HG03565 (cell line): ENCODE data around the gene CCR7.

Experiments used
- ATAC-seq: cut with Tn5 transposase; IDR thresholded peaks from one replicate; pipeline ENCODE4 v1.9.1; 2021; ENCODE audit warnings: mild to moderate bottlenecking, moderate library complexity; ENCODE audit not compliant: unreplicated experiment

Gene CCR7, protein sequence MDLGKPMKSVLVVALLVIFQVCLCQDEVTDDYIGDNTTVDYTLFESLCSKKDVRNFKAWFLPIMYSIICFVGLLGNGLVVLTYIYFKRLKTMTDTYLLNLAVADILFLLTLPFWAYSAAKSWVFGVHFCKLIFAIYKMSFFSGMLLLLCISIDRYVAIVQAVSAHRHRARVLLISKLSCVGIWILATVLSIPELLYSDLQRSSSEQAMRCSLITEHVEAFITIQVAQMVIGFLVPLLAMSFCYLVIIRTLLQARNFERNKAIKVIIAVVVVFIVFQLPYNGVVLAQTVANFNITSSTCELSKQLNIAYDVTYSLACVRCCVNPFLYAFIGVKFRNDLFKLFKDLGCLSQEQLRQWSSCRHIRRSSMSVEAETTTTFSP

DNA sequence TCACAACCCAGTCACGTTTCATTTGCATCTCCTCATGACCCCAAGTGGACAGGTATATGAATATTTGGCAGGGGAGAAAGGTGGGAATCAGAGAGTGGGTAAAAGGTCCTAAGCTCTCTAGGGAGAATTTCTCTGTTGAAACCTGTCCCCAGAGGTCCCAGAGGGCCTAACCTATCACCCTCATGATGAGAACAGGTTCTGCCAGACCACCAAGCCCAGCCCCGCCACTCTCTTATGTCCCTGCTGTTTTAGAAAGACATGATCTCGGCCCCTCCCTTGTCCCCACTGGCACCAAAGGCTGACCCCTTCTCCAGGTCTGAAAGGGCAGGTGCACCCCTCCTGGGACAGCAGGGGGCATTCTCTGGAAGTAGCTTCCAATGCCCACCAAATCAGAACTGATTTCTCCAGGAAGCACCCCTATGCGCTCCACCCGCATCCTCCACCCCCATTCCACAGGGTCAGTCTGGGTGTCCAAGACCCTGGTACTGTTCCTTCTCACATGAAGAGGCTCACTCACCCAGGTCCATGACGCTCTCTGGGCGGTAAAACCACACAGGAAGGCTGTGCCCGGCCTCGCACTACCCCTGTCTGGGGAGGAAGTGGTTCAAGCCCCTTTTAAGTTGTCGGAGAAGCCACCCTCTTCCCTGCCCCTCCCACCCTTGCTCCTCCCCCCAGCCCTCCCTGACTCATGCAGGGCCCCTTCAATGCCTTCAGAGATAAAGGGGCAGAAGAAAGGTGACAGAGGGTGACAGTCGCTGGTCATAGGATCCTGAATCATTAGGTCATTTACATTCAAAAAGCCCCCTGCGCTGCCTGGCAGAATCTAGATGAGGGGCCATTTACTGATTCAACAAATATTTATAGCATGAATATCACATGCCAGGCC is at the start of gene CCR7:
Gene CCR7 (minus strand): TSS at position 590 of the 886 bp plus-strand sequence. CDS start 63 bp downstream, at position 527.
- ATAC-seq, result no peak

DNA sequence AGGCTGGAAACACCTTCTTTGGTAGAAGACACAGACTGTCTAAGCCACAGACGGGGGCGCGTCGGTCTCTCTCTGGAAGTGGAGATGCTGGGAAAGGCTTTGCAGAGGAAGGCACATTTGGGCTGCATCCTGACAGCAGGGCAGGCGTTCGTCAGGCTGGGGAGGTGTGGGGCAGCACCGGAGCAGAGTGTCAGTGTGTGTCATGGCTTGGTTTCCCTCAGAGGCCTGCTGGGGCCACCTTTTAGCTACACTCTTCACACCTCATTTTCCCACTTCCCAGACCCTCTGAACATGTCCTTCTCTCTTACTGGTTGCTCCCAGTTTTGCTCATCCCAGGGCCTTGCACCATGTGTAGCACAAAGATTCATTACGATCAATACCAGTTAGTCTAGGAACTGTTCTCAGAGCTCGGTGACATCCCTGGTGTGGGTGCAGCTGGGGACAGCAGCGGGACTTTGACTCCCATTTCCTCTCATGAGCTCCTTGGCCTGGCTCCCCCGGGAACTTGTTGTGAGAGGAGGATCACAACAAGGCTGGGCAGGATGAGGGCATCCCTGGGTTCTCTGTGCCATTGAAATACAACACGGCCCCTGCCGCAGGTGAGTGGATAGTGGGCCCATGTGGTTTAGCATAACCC is 49.3 kb upstream of the CCR7 start:
- peak; percentile 7 for ATAC-seq

DNA sequence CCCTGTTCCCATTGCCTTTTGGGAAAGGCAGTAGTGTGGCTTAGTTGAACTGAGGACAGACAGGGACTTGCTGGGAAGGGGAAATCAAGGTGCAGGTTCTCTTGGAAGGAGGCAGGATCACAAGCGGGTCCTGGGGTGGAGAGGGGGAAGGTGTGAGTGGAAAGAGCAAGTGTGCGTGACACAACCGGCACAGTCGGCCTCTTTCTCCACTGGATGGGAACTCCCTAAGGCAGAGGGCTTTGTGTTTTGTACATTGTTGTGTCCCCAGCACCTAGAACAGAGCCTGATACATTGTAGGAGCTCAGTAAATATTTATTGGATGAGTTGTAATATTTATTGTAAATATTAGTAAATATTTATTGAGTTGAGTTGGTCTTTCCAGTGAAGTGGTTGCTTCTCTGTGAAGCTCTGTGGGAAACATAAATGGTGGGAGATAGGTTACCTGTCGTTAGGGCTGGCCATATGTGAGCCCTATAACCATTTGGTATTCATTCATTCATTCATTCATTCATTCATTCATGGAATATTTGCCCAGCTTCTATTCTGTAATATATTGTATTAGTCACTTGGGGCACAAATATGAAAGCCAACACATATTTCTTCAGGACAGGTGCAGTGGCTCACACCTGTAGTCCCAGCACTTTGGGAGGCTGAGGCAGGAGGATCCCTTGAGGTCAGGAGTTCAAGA is 48.3 kb upstream of the CCR7 start:
- ATAC-seq, result no peak

DNA sequence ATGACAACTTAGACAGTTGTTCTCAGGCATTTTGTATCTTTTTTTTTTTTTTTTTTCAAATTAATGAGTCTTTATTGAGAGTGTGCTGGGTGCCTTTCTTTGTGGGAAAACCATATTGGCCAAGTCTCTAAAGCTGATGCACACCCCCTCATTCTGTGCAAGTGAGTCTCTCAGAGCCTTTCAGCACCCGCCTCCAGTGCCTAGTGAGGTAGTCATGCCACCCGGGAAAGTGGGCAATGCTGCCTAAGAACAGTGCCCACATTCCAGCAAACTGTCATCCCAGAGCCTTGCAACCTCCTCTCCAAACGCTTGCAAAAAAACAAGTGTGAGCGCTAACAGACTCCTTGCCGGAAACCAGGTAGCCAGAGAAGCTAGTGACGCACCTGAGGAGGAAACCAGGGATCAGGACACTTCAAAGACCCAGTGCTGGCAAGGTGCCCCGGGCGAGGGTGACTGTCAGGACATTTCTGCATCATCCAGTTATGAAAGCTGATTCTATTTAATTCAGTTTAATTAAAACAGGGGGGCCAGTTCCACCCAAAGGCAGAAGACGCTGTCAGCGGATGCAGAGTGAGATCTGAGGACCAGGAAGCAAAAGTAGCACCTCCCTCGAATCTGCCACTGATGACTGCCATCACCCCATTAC is 47.5 kb upstream of the CCR7 start:
- ATAC-seq, result no peak

DNA sequence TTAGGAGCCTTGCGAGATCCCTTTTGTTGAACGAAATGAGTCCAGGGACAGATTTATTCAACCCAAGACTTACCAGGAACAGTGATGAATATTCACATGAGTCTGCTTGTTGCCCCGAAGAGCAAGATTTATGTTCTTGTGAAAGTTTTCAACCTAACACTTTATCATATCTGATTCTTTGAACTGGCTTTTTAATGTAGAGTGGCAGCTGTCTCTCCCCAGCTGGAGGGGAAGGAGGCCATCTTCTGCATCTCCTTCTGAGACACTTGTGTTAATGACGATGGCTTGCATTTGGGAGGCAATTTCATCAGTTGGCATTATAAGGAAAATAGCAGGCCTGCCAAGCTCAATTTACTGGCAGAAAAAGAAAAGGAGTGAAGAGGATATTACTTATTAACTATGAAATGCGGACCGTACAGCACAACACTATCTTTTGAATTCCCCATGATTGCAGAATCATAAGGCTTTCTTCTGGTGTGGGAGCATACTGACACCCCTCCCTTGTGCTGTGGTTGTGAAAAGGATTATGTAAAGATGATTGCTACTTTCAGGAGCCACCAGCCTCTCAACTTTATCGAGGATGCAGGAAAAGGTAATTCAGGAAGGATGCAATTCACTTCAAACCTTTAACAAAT is 46.7 kb upstream of the CCR7 start:
- no peak for ATAC-seq

DNA sequence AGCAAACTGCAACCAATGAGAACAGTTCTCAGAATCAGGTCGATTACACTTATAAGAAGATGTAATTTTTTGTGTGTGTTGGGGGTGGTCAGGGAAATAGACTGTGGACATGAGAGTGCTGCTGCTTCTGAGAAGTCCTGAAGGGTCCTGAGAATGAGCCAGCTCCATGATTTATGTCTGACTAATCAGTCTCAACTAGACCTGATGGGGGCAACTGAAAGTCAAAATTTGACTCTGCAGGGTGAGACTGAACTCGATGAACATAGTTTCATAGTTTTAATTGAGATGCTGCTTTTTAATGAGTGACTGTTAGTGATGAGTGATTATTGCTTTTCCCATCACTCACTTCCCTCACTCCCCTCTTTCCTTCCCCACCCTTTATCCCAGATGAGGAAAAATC is 45.1 kb upstream of the CCR7 start:
- no peak for ATAC-seq

DNA sequence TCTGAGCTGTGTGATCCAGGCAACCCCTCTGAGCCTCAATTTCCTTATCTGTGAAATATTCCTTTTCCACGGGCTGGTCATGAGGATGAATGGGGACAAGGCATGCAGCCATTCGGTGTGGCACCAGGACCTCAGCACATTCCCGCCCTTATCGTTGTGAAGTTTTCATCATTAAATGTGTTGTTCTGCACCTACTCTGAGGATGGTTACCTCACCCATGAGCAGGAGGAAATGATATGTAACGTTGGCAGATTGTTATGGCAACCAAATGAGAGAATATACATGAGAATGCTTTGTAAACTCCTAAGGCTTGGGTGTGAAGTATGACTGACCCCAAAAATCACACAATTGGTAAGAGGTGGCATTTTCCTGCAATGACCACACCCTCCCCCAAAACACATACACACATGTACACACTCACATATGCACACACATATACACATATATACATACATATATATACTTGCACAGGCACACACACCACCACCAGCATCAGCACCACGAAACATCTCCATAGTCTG is 42.8 kb upstream of the CCR7 start:
- no peak for ATAC-seq

DNA sequence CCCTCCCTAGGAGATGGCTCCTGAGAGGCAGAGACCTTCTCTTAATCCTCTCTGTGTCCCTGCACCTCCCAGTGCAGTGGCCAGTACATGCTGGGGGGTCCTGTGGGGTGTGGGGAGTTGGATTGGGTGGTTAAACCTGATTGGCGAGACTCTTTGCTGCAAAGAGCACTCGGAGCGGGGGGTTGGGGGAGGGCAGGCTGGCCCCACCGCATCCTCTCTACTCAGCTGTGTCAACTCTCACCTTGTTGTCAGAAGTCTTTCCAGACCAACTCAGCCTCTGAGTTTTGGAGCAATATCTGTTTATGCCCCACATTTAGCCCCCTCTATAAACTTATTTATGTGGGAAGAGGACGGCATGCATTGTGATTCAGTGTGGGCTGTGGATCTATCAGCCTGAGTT is 42.4 kb upstream of the CCR7 start:
- ATAC-seq, result no peak

DNA sequence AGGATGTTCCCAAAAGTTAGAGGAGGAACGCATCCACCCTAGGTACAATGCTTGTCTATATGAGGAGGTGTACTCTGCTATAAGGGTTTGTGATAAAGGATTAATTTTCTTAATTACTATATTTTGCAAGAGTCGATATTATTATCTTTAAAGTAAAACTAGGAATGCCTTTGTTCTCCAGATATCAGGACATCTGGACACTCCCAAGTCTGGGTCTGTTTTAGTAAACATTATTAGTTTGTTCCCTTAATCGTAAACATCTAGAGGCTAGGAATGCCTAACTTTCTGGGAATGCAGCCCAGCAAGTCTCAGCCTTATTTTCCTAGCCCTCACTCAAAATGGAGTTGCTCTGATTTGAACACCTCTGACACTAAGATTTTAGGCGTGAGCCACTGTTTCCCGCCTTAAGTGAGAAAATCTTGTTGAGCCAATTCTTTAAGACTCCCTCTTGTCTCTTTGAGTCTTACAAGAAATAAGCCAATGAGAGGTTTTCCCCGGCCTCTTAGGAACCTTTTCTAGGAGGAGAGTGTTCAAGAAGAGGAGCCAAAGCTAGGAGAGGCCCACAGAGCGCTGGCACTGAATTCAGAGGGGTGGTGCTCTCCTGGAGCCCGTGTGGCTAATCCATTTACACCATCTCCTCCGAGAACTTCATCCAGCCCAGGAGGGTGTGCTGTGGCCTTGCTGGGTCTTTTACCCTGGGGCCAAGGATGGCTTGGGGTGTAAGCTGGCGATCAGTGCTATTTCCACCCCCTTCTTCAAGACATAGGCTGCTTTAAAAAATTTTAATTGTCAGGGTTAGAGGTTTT is 41.5 kb upstream of the CCR7 start:
- no peak for ATAC-seq

DNA sequence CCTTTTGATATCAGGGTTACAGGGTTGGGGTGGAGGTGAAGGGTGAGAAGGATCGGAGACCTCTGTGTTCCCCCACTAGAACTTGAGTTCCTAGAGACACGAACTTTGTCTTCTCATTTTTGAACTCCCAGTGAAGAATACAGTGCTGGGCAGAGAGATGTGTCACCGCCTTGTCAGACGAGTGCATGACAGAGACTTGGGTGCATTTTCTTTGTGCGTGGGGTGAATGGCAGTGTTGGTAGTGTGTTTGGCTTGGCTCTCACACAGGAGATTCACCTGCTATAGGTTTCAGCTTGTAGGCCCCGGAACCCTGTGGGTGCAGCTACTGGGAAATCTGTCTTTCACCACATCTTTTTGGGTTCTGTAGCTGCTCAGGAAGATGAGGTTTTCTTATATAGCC is 40.0 kb upstream of the CCR7 start:
- ATAC-seq, result no peak

DNA sequence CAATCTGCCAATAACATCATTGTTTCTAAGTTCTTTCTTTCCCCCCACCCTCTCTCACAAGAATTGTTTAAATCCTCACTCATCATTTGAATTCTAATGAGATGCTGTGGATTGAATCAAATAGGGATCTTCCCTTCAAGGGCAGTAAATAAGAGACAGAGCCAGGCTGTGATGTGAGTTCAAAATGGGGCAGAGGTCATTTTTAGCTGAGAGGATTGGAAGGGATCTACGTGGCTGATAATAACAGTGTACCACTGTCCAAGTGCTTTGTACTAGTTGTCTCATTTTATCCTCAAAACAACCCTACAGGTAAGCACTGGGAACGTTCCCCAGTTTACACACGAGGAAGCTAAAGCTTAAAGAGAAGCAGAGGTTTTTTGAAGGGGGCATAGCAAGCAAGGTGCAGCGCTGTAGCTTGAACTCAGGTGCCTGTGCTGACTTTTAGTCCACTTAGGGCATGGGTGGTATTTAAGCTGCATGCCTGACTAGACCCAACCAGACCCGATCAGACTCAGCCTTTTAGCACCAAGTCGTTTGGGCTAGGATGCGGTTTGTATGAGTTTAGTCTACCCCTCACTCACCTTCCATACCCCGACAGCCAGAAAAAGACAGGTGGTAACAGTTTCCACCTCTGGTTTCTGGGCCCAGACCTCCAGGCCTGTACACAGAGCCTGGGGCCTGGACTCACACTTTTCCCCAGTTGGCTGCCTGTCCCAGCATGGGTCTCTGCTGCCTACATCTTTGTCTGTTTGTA is 39.2 kb upstream of the CCR7 start:
- no peak for ATAC-seq

DNA sequence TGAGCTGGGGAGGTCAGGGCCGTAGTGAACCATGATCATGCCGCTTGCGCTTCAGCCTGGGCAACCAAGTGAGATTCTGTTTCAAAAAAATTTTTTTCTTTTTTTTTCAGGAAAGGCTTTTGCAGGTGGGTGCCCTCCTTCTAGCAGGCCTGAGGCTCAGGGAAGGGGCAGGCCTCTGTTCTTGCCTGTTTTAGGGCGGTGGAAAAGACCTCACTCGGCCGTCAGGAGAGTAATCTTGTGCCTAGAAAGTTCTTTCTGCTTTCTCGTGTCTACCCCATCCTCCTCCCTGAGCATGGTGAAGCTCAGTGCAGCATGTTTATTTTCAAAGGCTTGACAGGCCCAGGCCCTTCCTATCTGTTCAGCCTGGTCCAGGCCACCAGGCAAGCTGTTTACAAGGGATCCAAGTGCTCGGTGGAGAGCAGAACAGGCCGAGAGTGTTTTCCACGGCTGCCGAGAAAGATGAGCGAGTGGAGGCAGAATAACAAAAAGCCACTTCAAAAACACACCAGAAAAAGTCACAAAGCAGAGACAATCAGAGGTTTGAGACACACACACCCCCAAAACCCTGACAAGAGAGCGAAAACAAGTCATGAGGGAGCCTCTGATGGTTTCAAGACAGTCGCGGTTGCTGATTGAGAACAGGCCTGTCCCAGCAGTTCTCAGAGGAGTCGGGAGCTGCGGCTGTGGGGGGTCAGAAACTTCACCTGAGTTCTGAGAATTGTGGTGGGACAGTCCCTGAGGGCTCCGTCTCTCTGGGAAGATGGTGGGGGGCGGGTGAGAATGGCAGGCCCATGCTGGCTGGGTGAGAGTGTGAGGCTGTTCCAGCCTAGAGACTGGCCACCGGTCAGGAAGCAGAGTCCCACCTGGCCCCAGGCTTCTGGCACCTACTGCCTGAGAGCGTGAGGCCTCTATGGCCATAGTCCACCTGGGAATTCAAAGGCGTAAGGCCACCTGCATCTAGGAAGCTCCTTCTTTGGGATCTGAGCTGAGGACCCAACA is 37.5 kb upstream of the CCR7 start:
- ATAC-seq, result no peak

DNA sequence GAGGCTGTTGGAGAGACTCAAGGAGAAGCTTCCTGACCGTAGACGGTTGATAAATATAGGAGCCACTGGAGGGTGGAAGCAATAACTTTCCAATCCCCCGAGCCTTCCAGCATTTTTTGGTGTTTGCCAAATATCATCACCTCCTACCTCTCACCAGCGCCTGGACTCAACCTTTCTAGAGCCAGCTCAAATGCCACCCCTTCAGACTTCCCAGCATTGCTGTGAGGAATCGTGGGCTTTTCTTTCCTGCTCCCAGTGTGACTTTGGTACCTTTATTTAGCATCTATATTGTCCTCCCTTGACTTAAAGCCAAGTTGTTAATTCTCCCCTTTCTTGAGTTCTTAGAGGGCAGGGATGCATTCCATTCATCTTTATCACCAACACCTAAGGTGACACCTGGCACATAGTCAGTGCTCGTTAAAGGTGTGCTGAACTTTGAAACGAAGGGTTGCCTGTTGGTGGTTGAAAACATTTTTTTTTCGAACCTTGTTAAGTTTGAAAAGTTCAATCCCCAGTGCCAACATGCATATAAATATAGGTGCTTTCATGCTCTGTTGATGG is 35.3 kb upstream of the CCR7 start:
- ATAC-seq, result no peak

DNA sequence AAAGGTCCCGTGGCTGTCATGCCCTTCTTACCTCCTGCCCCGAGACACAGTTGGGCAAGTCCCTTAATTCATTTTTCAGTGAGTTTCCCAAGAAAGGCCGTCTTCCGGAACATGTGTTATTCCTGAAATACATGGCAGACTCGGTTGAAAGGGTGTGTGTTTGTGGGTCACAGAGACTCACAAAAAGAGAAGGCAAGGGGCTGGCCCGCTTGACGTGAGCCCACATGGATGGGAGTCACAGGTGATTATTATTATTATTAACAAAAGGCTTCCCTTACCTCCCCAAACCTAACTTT is 34.1 kb upstream of the CCR7 start:
- ATAC-seq, result no peak

DNA sequence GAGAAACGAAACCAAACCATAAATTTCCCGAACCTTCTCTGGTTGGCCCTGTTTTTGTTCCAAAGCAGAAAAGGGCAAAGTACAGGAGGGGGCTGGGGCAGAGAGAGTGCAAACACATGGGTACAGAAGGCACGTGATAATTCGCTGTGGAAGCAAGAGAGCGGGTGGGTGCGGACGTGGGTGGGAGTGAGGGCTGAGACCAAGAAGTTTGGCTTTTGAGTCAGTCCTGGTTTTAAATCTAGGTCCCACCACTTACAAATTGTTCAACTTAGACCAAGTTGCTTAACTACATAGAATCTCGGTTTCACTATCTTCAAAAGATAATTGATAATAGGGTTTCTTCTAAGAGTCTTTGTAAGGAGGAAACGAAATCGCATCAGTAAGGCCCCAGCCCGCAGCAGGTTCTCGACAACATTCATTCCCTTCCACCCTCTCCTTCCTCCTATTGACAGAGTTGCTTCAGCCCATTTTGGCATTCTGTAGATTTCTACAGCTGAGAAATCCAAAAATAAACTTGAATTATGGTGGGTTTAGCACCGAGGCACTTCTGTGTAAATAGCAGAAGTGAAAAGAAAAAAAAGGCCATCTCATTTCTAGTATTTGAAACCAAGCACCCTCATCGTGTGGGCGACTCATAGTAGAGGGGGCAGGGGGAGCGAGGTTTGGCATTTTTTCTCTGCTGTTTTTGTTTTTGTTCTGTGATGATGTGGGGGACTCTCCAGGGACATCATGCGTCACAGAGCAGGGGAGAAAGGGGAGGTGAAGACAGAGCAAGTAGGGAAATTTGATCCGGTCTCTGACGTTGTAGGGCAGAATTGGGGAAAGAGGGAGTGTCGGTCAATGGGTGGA is 33.6 kb upstream of the CCR7 start:
- peak; percentile 54 for ATAC-seq

DNA sequence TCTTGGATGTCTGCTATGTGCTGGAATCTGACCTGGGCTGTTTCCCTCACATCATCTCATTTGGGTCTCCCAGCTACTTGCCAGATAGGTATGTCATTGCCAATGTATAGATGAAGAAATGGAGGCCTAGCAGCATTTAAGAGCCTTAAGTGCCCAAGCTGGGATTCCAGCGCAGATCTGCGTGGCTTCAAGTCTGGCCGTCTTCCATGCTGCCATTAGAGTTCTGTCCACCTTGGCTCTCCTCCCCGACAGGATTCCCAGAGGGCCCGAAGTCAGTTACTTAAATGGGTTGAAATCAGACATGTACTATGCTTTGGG is 33.0 kb upstream of the CCR7 start:
- ATAC-seq, result no peak
